Gastrocnemius medialis (tissue), 4 donors: ENCODE data around the gene PRPF40B. TPM values are rescaled to one million over a fixed set of nuclear protein-coding genes. Genes with fewer than 3 reads are reported as not detected.
A peak's percentile ranks its signal among the peaks of the same experiment; 100 is the strongest.

Experiments used
- ATAC-seq, 2 donors: fragments of 150-250 bp; one replicate each; pipeline ENCODE4 v1.9.1; 2016
- DNase-seq, 2 donors: peaks; one replicate each; pipeline ENCODE4 v3.0.0-alpha.2; 2019
- H3K27ac ChIP-seq, 4 donors: fragments of 200-600 bp; sonication (generic); 1 replicate in 1 of 4; 2 replicates in 3 of 4; pipeline ENCODE4 v1.5.1; 2016 to 2018; ENCODE audit warnings: mild to moderate bottlenecking in 2 of 4, moderate library complexity in 1 of 4
- H3K27me3 ChIP-seq, 3 donors: fragments of 200-600 bp; sonication (generic) in 2 of 3; 1 replicate in 1 of 3; 2 replicates in 2 of 3; pipeline versions ENCODE4 v1.5.1 to v1.6.0; 2016 to 2019; ENCODE audit warnings: mild to moderate bottlenecking in 1 of 3, moderate library complexity in 1 of 3
- H3K36me3 ChIP-seq, 2 donors: fragments of 200-600 bp; sonication (generic) in 1 of 2; one replicate each; pipeline ENCODE4 v1.5.1; 2017 to 2018
- H3K4me1 ChIP-seq, 2 donors: fragments of 200-600 bp; sonication (generic) in 1 of 2; one replicate each; pipeline ENCODE4 v1.5.1; 2016 to 2017; ENCODE audit warnings: mild to moderate bottlenecking in 2 of 2
- H3K4me3 ChIP-seq, 4 donors: fragments of 200-600 bp; sonication (generic) in 3 of 4; 1 replicate in 1 of 4; 2 replicates in 3 of 4; pipeline ENCODE4 v1.5.1; 2016 to 2019; ENCODE audit warnings: mild to moderate bottlenecking in 2 of 4
- H3K9me3 ChIP-seq, 3 donors: fragments of 200-600 bp; sonication (generic) in 2 of 3; 1 replicate in 1 of 3; 2 replicates in 2 of 3; pipeline ENCODE4 v1.5.1; 2016 to 2019
- CTCF ChIP-seq, 5 experiments: fragments of 450-650 bp in 3 of 5; fragments of 200-600 bp in 2 of 5; sonication (generic) in 2 of 5; IDR thresholded peaks in 4 of 5; conservative IDR thresholded peaks in 1 of 5; 1 replicate in 4 of 5; 2 replicates in 1 of 5; pipeline ENCODE4 v1.5.1; 2016 to 2019; ENCODE audit warnings: antibody characterized with exemption in 5 of 5, mild to moderate bottlenecking in 3 of 5, moderate library complexity in 3 of 5
- POLR2A ChIP-seq, 2 donors: fragments of 450-650 bp; IDR thresholded peaks; one replicate each; pipeline ENCODE4 v1.6.1; 2017; ENCODE audit warnings: antibody characterized with exemption in 2 of 2, mild to moderate bottlenecking in 2 of 2, moderate library complexity in 2 of 2
- in situ Hi-C, 4 donors: fragments of 200-750 bp; cut with MboI; loops; one replicate each; pipeline versions ENCODE4 v1.15.0 to v1.8.0; 2017; ENCODE audit warnings: low sequenced_read_pairs in 4 of 4
- intact Hi-C: fragments of 100-400 bp; cut with DNase I; formaldehyde crosslinking; loops from one replicate; pipeline ENCODE4 v1.15.1; 2023; ENCODE audit warnings: low total_unique reads
- total RNA-seq, 4 donors: library from RNA; depleted of rRNA; stranded (reverse); fragments of >200 nt; gene quantifications; one replicate each; pipeline versions ENCODE4 v1.1.0 to v1.2.3, GENCODE V29; 2016

The PRPF40B gene
- total RNA-seq, 4 donors from 2014 or later: 17.6 to 21.3 (median 20.2) TPM

GRCh38 chr12:49643135-49643534 is 19.8 kb downstream of the PRPF40B start:
- DNase-seq: no peak
- intact Hi-C loops: no loop called here

GRCh38 chr12:49643961-49644619 is 20.7 kb downstream of the PRPF40B start:
- intact Hi-C loops: loop anchor here (1.0 kb wide), 1 partner anchor 63 kb away; the partner anchor contains the start of gene FMNL3
- peak in 1 of 2 donors; percentile 12 for ATAC-seq
- H3K9me3 ChIP-seq: no peaks in the 10 kb centered on the region
- no peak overlapping the region for H3K4me3 ChIP-seq
- TF ChIP-seq POLR2A (IDR thresholded peaks at IDR 0.05) (no peak), CTCF (IDR thresholded peaks at IDR 0.05 in 4 of 5, conservative IDR thresholded peaks at IDR 0.05 in 1 of 5) (no peak)
- no peak for DNase-seq
- H3K36me3 ChIP-seq: peaks cover 0 to 46% of the 10 kb centered on the region in 2 donors
- no peaks in the 10 kb centered on the region for H3K27me3 ChIP-seq
- H3K4me1 ChIP-seq: peaks cover 22 to 34% of the 10 kb centered on the region in 2 donors
- in situ Hi-C loops: loop anchor here (5.0 kb wide), 1 partner anchor 63 kb away; the partner anchor contains the start of gene FMNL3 (in 4 of the 4)
- no peak overlapping the region for H3K27ac ChIP-seq

More at GRCh38 chr12:49643135-49643534, 19.8 kb downstream of the PRPF40B start:
- in situ Hi-C loops: loop anchor here (5.0 kb wide), 1 partner anchor 64 kb away; the partner anchor contains the start of gene FMNL3 (in 4 of the 4)
- Histone ChIP-seq H3K9me3 (no peaks in the 10 kb centered on the region), H3K4me1 (peaks cover 12 to 31% of the 10 kb centered on the region in 2 donors), H3K27ac (no peak overlapping the region), H3K36me3 (peaks cover 0 to 49% of the 10 kb centered on the region in 2 donors), H3K27me3 (no peaks in the 10 kb centered on the region), H3K4me3 (no peak overlapping the region)
- no peak for ATAC-seq
- TF ChIP-seq POLR2A (IDR thresholded peaks at IDR 0.05) (no peak), CTCF (IDR thresholded peaks at IDR 0.05 in 4 of 5, conservative IDR thresholded peaks at IDR 0.05 in 1 of 5) (no peak)

DNA sequence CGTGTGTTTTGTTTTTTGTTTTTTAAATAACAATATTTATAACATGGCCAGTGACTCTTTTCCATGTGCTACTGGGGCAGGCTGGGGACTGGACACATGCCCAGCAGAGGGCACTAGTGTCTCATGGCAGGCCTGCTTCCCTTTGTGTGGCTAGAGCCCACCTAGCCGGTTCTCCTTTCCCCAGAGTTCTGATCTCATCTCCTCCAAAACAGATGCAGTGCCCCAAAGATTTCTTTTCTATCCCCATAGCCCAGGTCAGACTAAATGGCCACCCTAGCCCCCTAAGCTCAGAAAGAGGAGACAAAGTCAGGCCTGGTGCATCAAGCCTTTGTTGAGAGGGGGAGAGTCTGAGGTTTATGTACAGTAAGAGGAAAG is 21.2 kb downstream of the PRPF40B start:
- peaks cover 23 to 34% of the 10 kb centered on the region in 2 donors for H3K4me1 ChIP-seq
- no peaks in the 10 kb centered on the region for H3K27me3 ChIP-seq
- no peaks in the 10 kb centered on the region for H3K9me3 ChIP-seq
- in situ Hi-C loops (loop anchor here (5.0 kb wide), 1 partner anchor 63 kb away; the partner anchor contains the start of gene FMNL3 (in 4 of the 4)), intact Hi-C loops (loop anchor here (1.0 kb wide), 1 partner anchor 63 kb away; the partner anchor contains the start of gene FMNL3)
- TF ChIP-seq POLR2A (IDR thresholded peaks at IDR 0.05): no peak
- TF ChIP-seq CTCF (IDR thresholded peaks at IDR 0.05 in 4 of 5, conservative IDR thresholded peaks at IDR 0.05 in 1 of 5): peak; percentile 89 to 95 (median 92)
- no peak overlapping the region for H3K4me3 ChIP-seq
- peak; percentile 51 to 70 for ATAC-seq
- H3K36me3 ChIP-seq: peaks cover 0 to 50% of the 10 kb centered on the region in 2 donors
- peak overlapping the region in 1 of 4 donors; percentile 15 for H3K27ac ChIP-seq
- peak; percentile 52 to 65 for DNase-seq

DNA sequence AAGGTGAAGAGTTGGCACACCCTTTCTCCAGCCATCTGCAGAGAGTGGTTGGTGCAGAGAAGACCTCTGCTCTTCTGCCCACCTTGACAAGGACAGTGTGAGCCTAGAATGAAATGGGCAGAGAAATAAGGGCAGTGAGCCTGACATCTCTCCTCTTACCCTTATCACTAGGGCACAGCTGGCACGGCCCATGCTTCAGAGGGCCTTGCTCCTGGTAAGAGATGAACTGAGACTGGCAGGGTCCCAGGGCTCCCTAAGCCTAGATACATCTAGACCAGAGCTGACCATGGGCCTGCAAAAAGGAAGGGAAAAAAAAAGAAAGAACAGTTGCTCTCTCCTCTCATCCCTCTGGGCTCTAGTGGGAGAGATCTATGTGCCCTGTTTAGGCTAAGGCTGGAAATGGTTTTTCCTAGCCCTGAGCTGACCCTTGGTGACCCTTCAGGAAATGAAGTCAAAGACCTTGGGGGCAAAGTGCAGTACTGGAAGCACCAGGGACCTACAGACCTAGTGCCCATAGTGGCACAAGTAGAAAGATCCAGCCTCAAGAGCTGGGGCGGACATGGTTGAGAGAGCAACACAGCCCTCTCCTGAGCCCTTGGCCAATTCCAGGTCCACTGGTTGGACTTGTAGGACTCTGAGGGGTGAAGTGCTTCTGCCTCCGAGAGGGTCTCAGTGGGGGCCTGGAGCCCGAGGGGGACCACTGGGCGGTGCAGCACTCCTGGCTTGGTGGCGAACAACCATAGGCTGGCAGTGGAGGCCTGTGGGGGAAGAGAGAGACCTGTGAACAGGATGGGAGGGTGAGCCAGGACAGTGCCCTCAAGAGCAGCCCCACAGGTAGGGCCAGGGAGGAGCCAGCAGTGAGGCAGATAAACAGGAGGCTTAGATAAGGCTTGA is 22.0 kb downstream of the PRPF40B start:
- no peak for ATAC-seq
- in situ Hi-C loops: no loop called here
- DNase-seq: no peak
- TF ChIP-seq CTCF (IDR thresholded peaks at IDR 0.05 in 4 of 5, conservative IDR thresholded peaks at IDR 0.05 in 1 of 5) (no peak), POLR2A (IDR thresholded peaks at IDR 0.05) (no peak)
- no peaks in the 10 kb centered on the region for H3K27me3 ChIP-seq
- intact Hi-C loops: no loop called here
- H3K36me3 ChIP-seq: peaks cover 0 to 57% of the 10 kb centered on the region in 2 donors
- no peak overlapping the region for H3K4me3 ChIP-seq
- peaks cover 21 to 33% of the 10 kb centered on the region in 2 donors for H3K4me1 ChIP-seq
- no peaks in the 10 kb centered on the region for H3K9me3 ChIP-seq
- peak overlapping the region in 1 of 4 donors; percentile 54 for H3K27ac ChIP-seq
